Measurements from ENCODE around the gene ARHGAP26.

GRCh38 chr5:142981475-142981874 is 211.3 kb downstream of the ARHGAP26 start:
- TF ChIP-seq, protein P1, sequence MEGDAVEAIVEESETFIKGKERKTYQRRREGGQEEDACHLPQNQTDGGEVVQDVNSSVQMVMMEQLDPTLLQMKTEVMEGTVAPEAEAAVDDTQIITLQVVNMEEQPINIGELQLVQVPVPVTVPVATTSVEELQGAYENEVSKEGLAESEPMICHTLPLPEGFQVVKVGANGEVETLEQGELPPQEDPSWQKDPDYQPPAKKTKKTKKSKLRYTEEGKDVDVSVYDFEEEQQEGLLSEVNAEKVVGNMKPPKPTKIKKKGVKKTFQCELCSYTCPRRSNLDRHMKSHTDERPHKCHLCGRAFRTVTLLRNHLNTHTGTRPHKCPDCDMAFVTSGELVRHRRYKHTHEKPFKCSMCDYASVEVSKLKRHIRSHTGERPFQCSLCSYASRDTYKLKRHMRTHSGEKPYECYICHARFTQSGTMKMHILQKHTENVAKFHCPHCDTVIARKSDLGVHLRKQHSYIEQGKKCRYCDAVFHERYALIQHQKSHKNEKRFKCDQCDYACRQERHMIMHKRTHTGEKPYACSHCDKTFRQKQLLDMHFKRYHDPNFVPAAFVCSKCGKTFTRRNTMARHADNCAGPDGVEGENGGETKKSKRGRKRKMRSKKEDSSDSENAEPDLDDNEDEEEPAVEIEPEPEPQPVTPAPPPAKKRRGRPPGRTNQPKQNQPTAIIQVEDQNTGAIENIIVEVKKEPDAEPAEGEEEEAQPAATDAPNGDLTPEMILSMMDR (conservative IDR thresholded peaks at IDR 0.05 in 1 of 2, IDR thresholded peaks at IDR 0.05 in 1 of 2; ENCODE audit: low read depth in 1 of 2, low read length in 2 of 2) = no peak
- TF ChIP-seq EZH2 (IDR thresholded peaks at IDR 0.05; ENCODE audit: low read length, missing control alignments) = no peak
